Measurements from ENCODE around the gene ATN1.

ATN1 gene

GRCh38 chr12:6980075-6980474 is 52.3 kb downstream of the ATN1 start:
- no peak for DNase-seq

DNA sequence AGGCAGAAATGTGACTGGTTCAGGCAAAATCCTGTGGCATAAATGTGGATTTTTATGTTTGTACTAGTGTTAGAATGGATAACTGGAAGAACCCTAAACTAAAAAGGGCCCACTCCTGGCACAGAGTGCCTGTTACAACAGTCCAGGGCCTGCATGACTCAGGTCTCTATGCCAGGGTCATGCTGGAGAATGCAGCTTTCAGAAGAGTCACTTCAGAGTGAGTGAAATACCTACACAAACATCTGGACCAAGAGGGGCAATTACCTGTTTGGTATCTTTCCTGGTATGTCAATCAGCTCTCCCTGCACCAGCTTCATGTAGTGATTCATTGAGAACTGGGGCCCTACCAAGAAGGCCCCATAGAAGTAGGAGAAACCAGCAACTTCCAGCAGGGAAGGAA is 53.0 kb downstream of the ATN1 start:
- no peak for DNase-seq

DNA sequence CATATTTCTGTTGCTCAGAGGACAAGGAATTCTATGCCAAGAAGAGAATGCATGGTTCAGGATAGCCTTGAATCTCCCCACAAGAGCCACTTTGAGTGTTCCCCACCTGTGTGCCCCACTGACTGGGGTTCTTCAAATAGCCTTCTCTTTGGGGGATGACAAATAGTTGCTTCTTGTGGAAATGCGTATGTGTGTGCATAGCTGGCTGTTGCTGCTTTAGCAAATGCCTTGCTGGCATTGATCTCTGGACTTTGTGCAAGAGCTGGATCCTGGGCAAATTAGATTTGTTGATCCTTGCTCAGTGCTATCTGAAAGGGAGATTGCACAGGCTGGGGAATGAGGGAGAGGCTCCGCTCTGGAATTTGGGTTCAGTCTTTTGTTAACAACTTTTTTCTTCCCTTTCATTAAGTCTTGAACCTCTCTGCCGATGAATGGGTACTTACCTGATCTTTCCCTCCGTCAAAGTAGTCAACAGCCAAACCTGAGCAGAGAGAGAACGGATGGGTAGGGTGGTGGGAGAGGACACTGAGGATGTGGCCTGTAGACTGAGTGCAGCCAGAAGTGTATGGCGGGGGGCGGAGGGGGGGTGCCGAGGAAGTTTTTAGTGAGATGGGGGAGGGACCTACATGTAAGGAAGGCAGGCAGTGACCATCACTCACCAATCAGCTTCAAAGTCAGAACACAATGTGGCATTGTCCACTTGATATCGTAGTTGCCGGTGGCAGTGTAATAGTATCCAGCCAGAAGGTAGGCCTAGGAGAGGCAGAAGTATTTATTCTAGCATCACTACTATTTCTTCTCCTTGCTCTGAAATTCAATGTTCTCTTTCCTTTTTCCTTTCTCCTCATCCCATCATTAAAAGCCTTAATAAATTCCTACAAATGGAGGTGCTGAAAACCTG is 53.6 kb downstream of the ATN1 start:
- no peak for DNase-seq

- DNase-seq, result no peak
These were observed 54.8 kb downstream of the ATN1 start for GRCh38 chr12:6982532-6982931.

DNA sequence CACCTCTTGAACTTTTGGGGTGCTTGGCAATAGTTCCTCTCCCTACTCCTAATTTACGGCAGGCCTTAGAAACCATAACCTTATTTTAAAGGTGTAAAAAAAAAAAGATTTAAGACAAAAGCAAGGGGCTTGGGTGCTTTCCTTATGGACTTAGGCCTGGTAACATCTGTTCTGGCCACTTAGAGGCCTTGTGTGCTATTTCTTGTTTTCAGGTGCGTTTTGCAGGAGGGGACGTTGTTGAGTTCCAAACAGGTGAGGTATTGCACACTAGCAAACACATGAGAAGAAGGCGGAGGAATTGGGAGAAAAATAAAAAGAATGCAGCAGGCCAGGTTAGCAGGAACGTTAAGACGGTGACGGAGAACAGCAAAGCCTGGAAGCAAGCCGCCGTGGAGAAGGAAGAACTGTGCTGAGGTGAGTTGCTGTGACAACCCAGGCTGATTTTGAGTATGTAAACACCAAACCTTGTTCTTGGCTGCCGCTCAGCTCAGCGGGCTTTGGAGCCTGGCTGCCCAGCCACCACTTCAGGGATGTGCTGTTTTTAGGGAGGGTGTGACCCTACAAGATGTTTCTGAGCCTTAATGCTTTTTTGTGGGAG is 60.3 kb downstream of the ATN1 start:
- DNase-seq, result no peak

All from CD4-positive, alpha-beta T cell treated with Interleukin-17A for 1 hour (primary cell).